Panc1 (cell line): ENCODE results near the gene ANKRD65. TPM values are rescaled to one million over a fixed set of nuclear protein-coding genes. Genes with fewer than 3 reads are reported as not detected.

Experiments
- ATAC-seq: fragments of 200-7000 bp; cut with Tn5 transposase; 2 replicates; pipeline ENCODE4 v1.9.1; 2020; ENCODE audit warnings: mild to moderate bottlenecking, moderate library complexity
- BruUV-seq: library from RNA; stranded (reverse); fragments of 400-500 nt; replicated peaks from 2 replicates; lab custom pipeline; 2021; lab: Mats Ljungman, UMichigan
- CTCF ChIA-PET: fragments of 300-600 bp; sonication (Branson Sonifier 250); formaldehyde crosslinking; loops from one replicate; lab custom pipeline; 2022; ENCODE audit warnings: antibody characterized with exemption; lab: Charles Lee
- POLR2A ChIA-PET: fragments of 300-600 bp; sonication (Branson Sonifier 250); formaldehyde crosslinking; loops from one replicate; lab custom pipeline; 2022; ENCODE audit warnings: antibody characterized with exemption; lab: Charles Lee
- DNase-seq: peaks from one replicate; pipeline ENCODE4 v3.0.0-alpha.2; 2010; ENCODE audit warnings: low read depth, low spot score
- H3K27ac ChIP-seq: 2 replicates; pipeline ENCODE4 v1.5.1; 2011; ENCODE audit warnings: mild to moderate bottlenecking, low read length, inconsistent platforms
- H3K27me3 ChIP-seq: fragments of 200-500 bp; sonication (Bioruptor generic); 2 replicates; pipeline ENCODE4 v1.6.0; 2014; ENCODE audit warnings: low read length, inconsistent platforms; ENCODE audit not compliant: control insufficient read depth, insufficient read depth
- H3K36me3 ChIP-seq: fragments of 200-500 bp; sonication (Bioruptor generic); 2 replicates; pipeline ENCODE4 v1.5.1; 2014; ENCODE audit warnings: inconsistent platforms, mild to moderate bottlenecking, low read length, moderate library complexity; ENCODE audit not compliant: control insufficient read depth, insufficient read depth
- H3K4me1 ChIP-seq: 2 replicates; pipeline ENCODE4 v1.5.1; 2011; ENCODE audit warnings: inconsistent platforms, mild to moderate bottlenecking, low read length, moderate library complexity; ENCODE audit not compliant: control insufficient read depth, insufficient read depth
- H3K4me3 ChIP-seq, 2 experiments: 2 replicates each; pipeline ENCODE4 v1.5.1; 2011 to 2012; ENCODE audit warnings: low read depth in 2 of 2, low read length in 2 of 2, mild to moderate bottlenecking in 2 of 2, inconsistent platforms in 1 of 2, moderate library complexity in 1 of 2
- H3K9me3 ChIP-seq: fragments of 200-500 bp; sonication (Bioruptor generic); 2 replicates; pipeline ENCODE4 v1.5.1; 2014; ENCODE audit warnings: low read depth, mild to moderate bottlenecking, inconsistent platforms, low read length, moderate library complexity; ENCODE audit not compliant: control insufficient read depth, insufficient read depth
- CTCF ChIP-seq: fragments of 450-650 bp; IDR thresholded peaks from 2 replicates; pipeline ENCODE4 v1.5.1; 2017; ENCODE audit warnings: mild to moderate bottlenecking
- POLR2AphosphoS5 ChIP-seq: IDR thresholded peaks from 2 replicates; pipeline ENCODE4 v1.6.1; 2012; ENCODE audit warnings: mild to moderate bottlenecking, low read depth, low read length, moderate library complexity
- REST ChIP-seq, 2 experiments: IDR thresholded peaks; 2 replicates each; pipeline ENCODE4 v1.6.1; 2011 to 2012; ENCODE audit warnings: low read depth in 2 of 2, control low read depth in 1 of 2, low read length in 1 of 2, mild to moderate bottlenecking in 1 of 2, moderate library complexity in 1 of 2; ENCODE audit not compliant: insufficient read depth in 1 of 2
- SIN3A ChIP-seq: IDR thresholded peaks from 2 replicates; pipeline ENCODE4 v1.6.1; 2012; ENCODE audit warnings: low read depth, mild to moderate bottlenecking, low read length, moderate library complexity, borderline replicate concordance; ENCODE audit not compliant: insufficient read depth
- TCF7L2 ChIP-seq: IDR thresholded peaks from 2 replicates; pipeline ENCODE4 v1.6.1; 2011; ENCODE audit warnings: mild to moderate bottlenecking, low read depth, low read length, inconsistent platforms
- in situ Hi-C: cut with HindIII; loops from 2 replicates; pipeline ENCODE4 v1.10.0; 2016; ENCODE audit warnings: low sequenced_read_pairs, low pct_unique_long_range_greater_than_20kb
- intact Hi-C: fragments of 100-400 bp; cut with micrococcal nuclease; formaldehyde crosslinking; loops from one replicate; pipeline ENCODE4 v1.10.0; 2022; ENCODE audit not compliant: unreplicated experiment
- total RNA-seq: library from RNA; stranded (reverse); gene quantifications from one replicate; pipeline ENCODE4 v1.2.1, GENCODE V29; 2021; ENCODE audit not compliant: unreplicated experiment

The ANKRD65 gene
- total RNA-seq, 1 experiment from 2014 or later, result 1.9 TPM

DNA sequence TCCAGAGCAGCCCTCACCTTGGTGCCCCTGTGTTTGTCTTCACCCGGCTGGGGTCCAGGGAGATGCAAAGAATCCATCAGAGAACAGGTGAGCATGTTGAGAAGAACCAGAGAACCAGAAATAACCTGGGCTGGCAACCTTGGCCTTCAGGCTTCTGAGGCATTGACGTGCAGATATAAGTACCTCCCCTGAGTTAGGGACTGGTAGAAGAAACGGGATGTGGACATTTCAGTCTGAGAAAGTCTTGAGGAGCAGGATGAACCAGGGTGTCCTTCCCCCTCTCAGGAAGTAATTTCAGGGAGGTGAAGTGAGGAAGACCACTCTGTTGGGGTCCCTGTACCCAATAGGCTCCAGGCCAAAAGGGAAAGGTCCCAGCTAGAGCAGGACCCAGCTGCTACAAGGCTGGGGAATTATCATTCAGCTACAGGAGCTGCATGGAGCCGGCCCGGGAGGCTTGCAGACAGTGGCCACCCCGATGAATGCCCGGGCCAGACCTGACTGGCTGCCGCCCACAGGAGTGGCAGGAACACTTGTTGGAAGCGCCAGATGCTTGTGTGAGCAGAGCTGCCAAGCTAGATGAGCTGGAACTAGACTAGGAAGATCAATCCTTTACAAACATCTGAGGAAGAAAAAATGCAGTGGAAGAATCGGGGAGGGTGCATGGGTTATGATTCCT, 44.4 kb downstream of the ANKRD65 start:
- Histone ChIP-seq H3K4me3 (no peak overlapping the region), H3K36me3 (peaks cover 16% of the 10 kb centered on the region; the same call in 1 of the 2 replicates), H3K9me3 (no peaks in the 10 kb centered on the region), H3K27me3 (no peaks in the 10 kb centered on the region), H3K27ac (peak overlapping the region; percentile 90), H3K4me1 (peaks cover 31% of the 10 kb centered on the region)
- TF ChIP-seq CTCF (no peak), TCF7L2 (no peak), REST (IDR thresholded peaks at IDR 0.05; ENCODE audit: insufficient read depth in 1 of 2, low read depth in 2 of 2, low read length in 1 of 2) (no peak), SIN3A (no peak), POLR2AphosphoS5 (no peak)
- ATAC-seq (no peak), DNase-seq (no peak)
- intact Hi-C loops, result no loop called here
- ChIA-PET POLR2A (no interaction called here), CTCF (no interaction called here)
- in situ Hi-C loops, result no loop called here
- BruUV-seq, result no TSS peak

GRCh38 chr1:1374929-1375662, 46.0 kb downstream of the ANKRD65 start, which contains the start of gene AURKAIP1:
TSS of gene AURKAIP1 (minus strand) at chr1:1375207. CDS start at chr1:1374756, 451 bp downstream.
- H3K4me1 ChIP-seq, result peaks cover 32% of the 10 kb centered on the region
- H3K27ac ChIP-seq, result peak within 1 kb of the TSS; percentile 90
- H3K36me3 ChIP-seq, result peaks cover 16% of the 10 kb centered on the region; the same call in 1 of the 2 replicates
- TF ChIP-seq TCF7L2 (peak; percentile 43; the same call in 1 of the 2 replicates), REST (IDR thresholded peaks at IDR 0.05; ENCODE audit: insufficient read depth in 1 of 2, low read depth in 2 of 2, low read length in 1 of 2) (peak in 1 of 2 experiments; percentile 71; a peak in 1 of 4 replicates), SIN3A (peak; percentile 54; the same call in 1 of the 2 replicates), POLR2AphosphoS5 (peak; percentile 68; the same call in 1 of the 2 replicates), CTCF (peak; percentile 48; the same call in 1 of the 2 replicates)
- DNase-seq (peak; percentile 98), ATAC-seq (peak; percentile 91)
- ChIA-PET CTCF (interaction anchor here (0.7 kb wide), 2 partner anchors 66 to 223 kb away, joined by 4 to 5 read pairs; no protein-coding TSS in a partner anchor), POLR2A (interaction anchor here (0.7 to 0.8 kb wide), 2 partner anchors 24 to 61 kb away, joined by 3 to 6 read pairs; partner anchors contain the start of gene CCNL2)
- H3K27me3 ChIP-seq, result no peaks in the 10 kb centered on the region
- intact Hi-C loops, result no loop called here
- H3K9me3 ChIP-seq, result no peaks in the 10 kb centered on the region
- BruUV-seq, result no TSS peak
- in situ Hi-C loops, result no loop called here
- H3K4me3 ChIP-seq, result peak within 1 kb of the TSS; percentile 72 to 97
